DND-41 (cell line): ENCODE measurements around the gene OPTC.

Source experiments
- ATAC-seq: fragments of 200-7000 bp; cut with Tn5 transposase; 3 replicates; pipeline ENCODE4 v1.9.1; 2021; ENCODE audit warnings: low read depth; ENCODE audit not compliant: insufficient read depth
- DNase-seq: peaks from one replicate; pipeline ENCODE4 v3.0.0-alpha.2; 2020
- H2AFZ ChIP-seq: 2 replicates; pipeline ENCODE4 v1.6.0; 2012; ENCODE audit warnings: low read depth, low read length
- H3K27ac ChIP-seq: 2 replicates; pipeline ENCODE4 v1.5.1; 2012; ENCODE audit warnings: low read length, inconsistent platforms
- H3K27me3 ChIP-seq: fragments of 200-600 bp; sonication (generic); 2 replicates; pipeline ENCODE4 v1.6.0; 2012; ENCODE audit warnings: low read length, mild to moderate bottlenecking, inconsistent platforms; ENCODE audit not compliant: insufficient read depth, poor library complexity
- H3K36me3 ChIP-seq: 2 replicates; pipeline ENCODE4 v1.5.1; 2012; ENCODE audit warnings: low read length, inconsistent platforms; ENCODE audit not compliant: insufficient read depth
- H3K4me1 ChIP-seq: 2 replicates; pipeline ENCODE4 v1.5.1; 2012; ENCODE audit warnings: mild to moderate bottlenecking, low read length; ENCODE audit not compliant: insufficient read depth
- H3K4me2 ChIP-seq: 2 replicates; pipeline ENCODE4 v1.6.0; 2012; ENCODE audit warnings: mild to moderate bottlenecking, moderate library complexity, low read length, inconsistent platforms; ENCODE audit not compliant: insufficient read depth
- H3K4me3 ChIP-seq, 2 experiments: fragments of 200-600 bp in 1 of 2; shearing (Covaris generic) in 1 of 2; 2 replicates each; pipeline ENCODE4 v1.5.1; 2012 to 2016; ENCODE audit warnings: inconsistent platforms in 2 of 2, low read length in 2 of 2, mild to moderate bottlenecking in 2 of 2, low read depth in 1 of 2, moderate library complexity in 1 of 2
- H3K79me2 ChIP-seq: 2 replicates; pipeline ENCODE4 v1.6.0; 2012; ENCODE audit warnings: low read length, inconsistent platforms; ENCODE audit not compliant: insufficient read depth
- H3K9ac ChIP-seq: 2 replicates; pipeline ENCODE4 v1.6.0; 2012; ENCODE audit warnings: low read depth, mild to moderate bottlenecking, inconsistent platforms, low read length, moderate library complexity
- H3K9me3 ChIP-seq: 2 replicates; pipeline ENCODE4 v1.5.1; 2012; ENCODE audit warnings: low read length, moderate library complexity, mild to moderate bottlenecking, inconsistent platforms; ENCODE audit not compliant: insufficient read depth, severe bottlenecking
- H4K20me1 ChIP-seq: 2 replicates; pipeline ENCODE4 v1.6.0; 2012; ENCODE audit warnings: low read length; ENCODE audit not compliant: insufficient read depth
- EZH2 ChIP-seq: IDR thresholded peaks from 3 replicates; pipeline ENCODE4 v1.6.1; 2012; ENCODE audit warnings: borderline replicate concordance, low read depth, mild to moderate bottlenecking, moderate library complexity, low read length, inconsistent platforms; ENCODE audit not compliant: severe bottlenecking
- TF ChIP-seq, protein P1 (sequence below): IDR thresholded peaks from 2 replicates; pipeline ENCODE4 v1.5.1; 2012; ENCODE audit warnings: borderline replicate concordance, low read length, moderate library complexity, mild to moderate bottlenecking; ENCODE audit not compliant: poor library complexity, severe bottlenecking; ENCODE audit errors: extremely low read depth

The OPTC gene

DNA sequence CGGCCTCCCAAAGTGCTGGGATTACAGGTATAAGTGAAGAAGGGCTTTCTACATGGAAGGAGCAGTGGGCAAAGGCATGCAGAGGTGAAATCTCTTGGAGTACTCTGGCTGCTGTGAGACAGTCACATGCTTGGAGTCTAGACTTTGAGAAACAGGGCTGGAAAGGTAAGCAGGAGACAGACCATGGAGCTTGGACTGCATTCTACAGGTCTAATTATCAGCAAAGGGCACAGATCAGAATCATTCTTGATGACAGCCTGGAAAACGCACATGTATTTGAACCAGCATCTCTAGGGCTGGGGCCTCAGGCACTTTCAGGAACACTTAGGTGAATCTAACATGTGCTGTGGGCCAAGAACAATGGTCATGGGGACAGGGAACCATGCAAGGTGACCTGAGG is 25.6 kb upstream of the OPTC start:
- Histone ChIP-seq H3K4me3 (no peak overlapping the region), H3K4me2 (no peak overlapping the region), H3K9ac (no peak overlapping the region), H3K9me3 (no peaks in the 10 kb centered on the region), H3K79me2 (no peaks in the 10 kb centered on the region), H3K36me3 (no peaks in the 10 kb centered on the region), H3K27ac (no peak overlapping the region), H3K4me1 (no peaks in the 10 kb centered on the region), H3K27me3 (peaks cover 53% of the 10 kb centered on the region), H2AFZ (no peak overlapping the region), H4K20me1 (no peaks in the 10 kb centered on the region; the same call in 1 of the 2 replicates)
- no peak for DNase-seq
- ATAC-seq, result no peak
- TF ChIP-seq, protein P1, sequence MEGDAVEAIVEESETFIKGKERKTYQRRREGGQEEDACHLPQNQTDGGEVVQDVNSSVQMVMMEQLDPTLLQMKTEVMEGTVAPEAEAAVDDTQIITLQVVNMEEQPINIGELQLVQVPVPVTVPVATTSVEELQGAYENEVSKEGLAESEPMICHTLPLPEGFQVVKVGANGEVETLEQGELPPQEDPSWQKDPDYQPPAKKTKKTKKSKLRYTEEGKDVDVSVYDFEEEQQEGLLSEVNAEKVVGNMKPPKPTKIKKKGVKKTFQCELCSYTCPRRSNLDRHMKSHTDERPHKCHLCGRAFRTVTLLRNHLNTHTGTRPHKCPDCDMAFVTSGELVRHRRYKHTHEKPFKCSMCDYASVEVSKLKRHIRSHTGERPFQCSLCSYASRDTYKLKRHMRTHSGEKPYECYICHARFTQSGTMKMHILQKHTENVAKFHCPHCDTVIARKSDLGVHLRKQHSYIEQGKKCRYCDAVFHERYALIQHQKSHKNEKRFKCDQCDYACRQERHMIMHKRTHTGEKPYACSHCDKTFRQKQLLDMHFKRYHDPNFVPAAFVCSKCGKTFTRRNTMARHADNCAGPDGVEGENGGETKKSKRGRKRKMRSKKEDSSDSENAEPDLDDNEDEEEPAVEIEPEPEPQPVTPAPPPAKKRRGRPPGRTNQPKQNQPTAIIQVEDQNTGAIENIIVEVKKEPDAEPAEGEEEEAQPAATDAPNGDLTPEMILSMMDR, result no peak
- no peak for TF ChIP-seq EZH2

GRCh38 chr1:203470240-203470639 is 23.7 kb upstream of the OPTC start:
- Histone ChIP-seq H3K27me3 (peaks cover 34% of the 10 kb centered on the region), H3K36me3 (no peaks in the 10 kb centered on the region), H3K79me2 (no peaks in the 10 kb centered on the region), H3K4me1 (no peaks in the 10 kb centered on the region), H3K4me2 (no peak overlapping the region), H3K9me3 (no peaks in the 10 kb centered on the region), H2AFZ (no peak overlapping the region), H3K27ac (no peak overlapping the region), H3K9ac (no peak overlapping the region), H3K4me3 (no peak overlapping the region), H4K20me1 (no peaks in the 10 kb centered on the region; the same call in 1 of the 2 replicates)
- DNase-seq, result no peak
- ATAC-seq, result no peak
- TF ChIP-seq, protein P1, result no peak
- TF ChIP-seq EZH2, result no peak

DNA sequence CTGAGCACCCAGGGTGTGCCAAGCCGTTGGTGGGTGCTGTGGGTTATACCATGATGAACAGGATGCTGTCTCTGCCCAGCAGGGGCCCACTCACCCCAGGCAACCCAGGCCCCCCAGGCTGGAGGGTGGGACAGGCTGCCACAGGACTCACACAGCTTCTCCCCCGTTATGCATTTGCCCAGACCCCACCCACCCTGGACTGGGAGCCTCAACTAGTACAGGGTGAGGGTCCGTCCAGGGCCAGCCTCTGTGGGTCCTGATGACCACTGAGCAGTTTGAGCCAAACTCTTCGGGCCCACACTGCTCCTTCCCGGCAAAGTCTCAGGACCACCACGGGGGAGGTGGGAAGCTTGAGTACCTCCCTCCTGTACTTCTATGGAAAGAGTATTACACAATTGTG is 22.1 kb upstream of the OPTC start:
- H3K27me3 ChIP-seq, result peaks cover 32% of the 10 kb centered on the region
- DNase-seq (no peak), ATAC-seq (no peak)
- no peaks in the 10 kb centered on the region for H3K79me2 ChIP-seq
- H3K4me3 ChIP-seq, result no peak overlapping the region
- no peak overlapping the region for H3K27ac ChIP-seq
- H3K9ac ChIP-seq, result no peak overlapping the region
- no peaks in the 10 kb centered on the region for H3K4me1 ChIP-seq
- no peak overlapping the region for H2AFZ ChIP-seq
- no peak overlapping the region for H3K4me2 ChIP-seq
- H3K9me3 ChIP-seq, result no peaks in the 10 kb centered on the region
- no peaks in the 10 kb centered on the region; the same call in 1 of the 2 replicates for H4K20me1 ChIP-seq
- TF ChIP-seq, protein P1, result no peak
- no peak for TF ChIP-seq EZH2
- H3K36me3 ChIP-seq, result no peaks in the 10 kb centered on the region

DNA sequence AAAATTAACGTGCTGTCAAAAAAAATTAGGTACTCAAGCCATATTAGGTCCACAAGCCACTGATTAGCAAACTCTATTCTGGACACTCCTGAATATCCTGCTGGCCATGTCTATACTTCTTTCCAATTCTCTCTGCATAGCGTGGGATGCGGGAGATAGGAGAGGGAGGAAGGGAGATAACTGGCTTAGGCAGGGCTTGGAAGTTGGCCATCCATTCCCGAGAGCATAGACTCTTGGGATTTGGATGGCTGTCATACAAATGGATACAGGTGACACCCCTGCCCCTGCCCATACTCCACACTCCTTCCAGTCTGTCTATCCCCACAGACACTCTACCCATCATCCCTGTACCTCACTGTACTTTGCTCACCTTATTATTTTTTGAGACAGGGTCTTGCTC is 20.7 kb upstream of the OPTC start:
- H3K27ac ChIP-seq, result no peak overlapping the region
- H3K9me3 ChIP-seq, result no peaks in the 10 kb centered on the region
- no peak overlapping the region for H2AFZ ChIP-seq
- H3K27me3 ChIP-seq, result peaks cover 32% of the 10 kb centered on the region
- H3K4me1 ChIP-seq, result no peaks in the 10 kb centered on the region
- no peaks in the 10 kb centered on the region for H3K79me2 ChIP-seq
- H3K36me3 ChIP-seq, result no peaks in the 10 kb centered on the region
- DNase-seq, result no peak
- no peaks in the 10 kb centered on the region; the same call in 1 of the 2 replicates for H4K20me1 ChIP-seq
- no peak for TF ChIP-seq EZH2
- TF ChIP-seq, protein P1, result no peak
- H3K4me3 ChIP-seq, result no peak overlapping the region
- H3K4me2 ChIP-seq, result no peak overlapping the region
- no peak overlapping the region for H3K9ac ChIP-seq
- ATAC-seq, result no peak
